Smooth muscle cell (in vitro differentiated cells): Measurements from ENCODE around the gene AGBL3. TPM values are rescaled to one million over a fixed set of nuclear protein-coding genes. Genes with fewer than 3 reads are reported as not detected.

Experiments used
- DNase-seq: peaks from one replicate; lab custom pipeline; 2025; ENCODE audit not compliant: unreplicated experiment; lab: John Stamatoyannopoulos, UW
- H2AFZ ChIP-seq: fragments of 200-600 bp; sonication (generic); 2 replicates; pipeline ENCODE4 v1.6.0; 2016; ENCODE audit warnings: antibody characterized with exemption, low read depth, mild to moderate bottlenecking
- H3F3A ChIP-seq: fragments of 200-600 bp; sonication (generic); 2 replicates; pipeline ENCODE4 v1.6.0; 2017; ENCODE audit warnings: antibody characterized with exemption, low read depth
- H3K27ac ChIP-seq: fragments of 200-600 bp; sonication (generic); 2 replicates; pipeline ENCODE4 v1.5.1; 2016; ENCODE audit warnings: low read depth, mild to moderate bottlenecking
- H3K27me3 ChIP-seq: fragments of 200-600 bp; sonication (generic); 2 replicates; pipeline ENCODE4 v1.6.1; 2016; ENCODE audit warnings: low read depth, mild to moderate bottlenecking
- H3K36me3 ChIP-seq: fragments of 200-600 bp; sonication (generic); 2 replicates; pipeline ENCODE4 v1.5.1; 2016; ENCODE audit warnings: low read depth
- H3K4me1 ChIP-seq: fragments of 200-600 bp; sonication (generic); 2 replicates; pipeline ENCODE4 v1.5.1; 2016; ENCODE audit warnings: low read depth
- H3K4me2 ChIP-seq: fragments of 200-600 bp; sonication (generic); 2 replicates; pipeline ENCODE4 v1.6.0; 2016; ENCODE audit warnings: mild to moderate bottlenecking
- H3K4me3 ChIP-seq: fragments of 200-600 bp; sonication (generic); 2 replicates; pipeline ENCODE4 v1.5.1; 2016; ENCODE audit warnings: mild to moderate bottlenecking
- H3K79me2 ChIP-seq: fragments of 200-600 bp; sonication (generic); 2 replicates; pipeline ENCODE4 v1.6.0; 2016; ENCODE audit warnings: low read depth, mild to moderate bottlenecking
- H3K9ac ChIP-seq: fragments of 200-600 bp; sonication (generic); 2 replicates; pipeline ENCODE4 v1.6.0; 2016; ENCODE audit warnings: low read depth
- H3K9me3 ChIP-seq: fragments of 200-600 bp; sonication (generic); replicated peaks from 2 replicates; pipeline ENCODE4 v1.5.1; 2016; ENCODE audit warnings: low read depth
- H4K20me1 ChIP-seq: fragments of 200-600 bp; sonication (generic); 2 replicates; pipeline ENCODE4 v1.6.0; 2016; ENCODE audit warnings: low read depth
- CTCF ChIP-seq: fragments of 200-600 bp; sonication (generic); IDR thresholded peaks from 2 replicates; pipeline ENCODE4 v1.5.1; 2017; ENCODE audit warnings: borderline replicate concordance, mild to moderate bottlenecking, antibody characterized with exemption; ENCODE audit not compliant: insufficient read depth, poor library complexity, severe bottlenecking
- WGBS: methylation state at CpG from one replicate; pipeline ENCODE4 v1.1.7; 2016; ENCODE audit warnings: low lambda C conversion rate; 5-methylcytosine and 5-hydroxymethylcytosine counted together
- polyA plus RNA-seq: library from polyadenylated mRNA; unstranded; fragments of >200 nt; fragmentation: Nextera tagmentation; extraction: Ambion mirVana; gene quantifications from 2 replicates; pipeline ENCODE4 v1.2.1, GENCODE V29; 2016
- total RNA-seq: library from RNA; depleted of rRNA; stranded (reverse); fragments of >200 nt; gene quantifications from 2 replicates; pipeline ENCODE4 v1.2.3, GENCODE V29; 2014

The AGBL3 gene
- total and polyA plus RNA-seq, 2 experiments from 2014 or later = 0.23 to 2.5 TPM

GRCh38 chr7:135150072-135150782 lies 163.9 kb downstream of the AGBL3 start:
- DNase-seq = no peak
- no peaks in the 10 kb centered on the region for H4K20me1 ChIP-seq
- no peak overlapping the region for H3K9ac ChIP-seq
- no peaks in the 10 kb centered on the region for H3K27me3 ChIP-seq
- H3K79me2 ChIP-seq = no peaks in the 10 kb centered on the region
- H3K27ac ChIP-seq = no peak overlapping the region
- no peaks in the 10 kb centered on the region for H3K4me1 ChIP-seq
- H3K4me3 ChIP-seq = no peak overlapping the region
- no peak overlapping the region for H2AFZ ChIP-seq
- no peaks in the 10 kb centered on the region for H3F3A ChIP-seq
- no peaks in the 10 kb centered on the region for H3K36me3 ChIP-seq
- peaks cover 2% of the 10 kb centered on the region for H3K9me3 ChIP-seq
- TF ChIP-seq CTCF = no peak
- no peak overlapping the region for H3K4me2 ChIP-seq
- 77% methylated on average over 8 of the region's 8 CpGs for WGBS

- no peak for DNase-seq
- Histone ChIP-seq H3K4me3 (no peak overlapping the region), H3K79me2 (no peaks in the 10 kb centered on the region), H3K9me3 (peaks cover 6% of the 10 kb centered on the region), H3F3A (no peaks in the 10 kb centered on the region), H3K4me1 (no peaks in the 10 kb centered on the region), H3K36me3 (no peaks in the 10 kb centered on the region), H3K4me2 (no peak overlapping the region), H3K9ac (no peak overlapping the region), H2AFZ (no peak overlapping the region), H3K27me3 (no peaks in the 10 kb centered on the region), H4K20me1 (no peaks in the 10 kb centered on the region), H3K27ac (no peak overlapping the region)
- TF ChIP-seq CTCF = no peak
- 94% methylated on average over 2 of the region's 2 CpGs for WGBS
These were observed 164.8 kb downstream of the AGBL3 start for GRCh38 chr7:135151132-135151531.

GRCh38 chr7:135151533-135151932 lies 165.2 kb downstream of the AGBL3 start:
- H3K4me3 ChIP-seq = no peak overlapping the region
- 84% methylated on average over 6 of the region's 6 CpGs for WGBS
- H3K79me2 ChIP-seq = no peaks in the 10 kb centered on the region
- H4K20me1 ChIP-seq = no peaks in the 10 kb centered on the region
- no peak for DNase-seq
- H3K27me3 ChIP-seq = no peaks in the 10 kb centered on the region
- H3K9me3 ChIP-seq = peaks cover 9% of the 10 kb centered on the region
- no peaks in the 10 kb centered on the region for H3K4me1 ChIP-seq
- no peak overlapping the region for H2AFZ ChIP-seq
- no peaks in the 10 kb centered on the region for H3F3A ChIP-seq
- no peak for TF ChIP-seq CTCF
- H3K4me2 ChIP-seq = no peak overlapping the region
- no peaks in the 10 kb centered on the region for H3K36me3 ChIP-seq
- H3K9ac ChIP-seq = no peak overlapping the region
- H3K27ac ChIP-seq = no peak overlapping the region

GRCh38 chr7:135152442-135152841 lies 166.1 kb downstream of the AGBL3 start:
- Histone ChIP-seq H3K27ac (no peak overlapping the region), H3K27me3 (no peaks in the 10 kb centered on the region), H3K36me3 (no peaks in the 10 kb centered on the region), H3K79me2 (no peaks in the 10 kb centered on the region), H3K9me3 (peaks cover 9% of the 10 kb centered on the region), H3F3A (no peaks in the 10 kb centered on the region), H3K4me3 (no peak overlapping the region), H2AFZ (no peak overlapping the region), H3K4me2 (no peak overlapping the region), H4K20me1 (no peaks in the 10 kb centered on the region), H3K9ac (no peak overlapping the region), H3K4me1 (no peaks in the 10 kb centered on the region)
- no peak for TF ChIP-seq CTCF
- no peak for DNase-seq
- 100% methylated on average over 1 of the region's 1 CpG for WGBS
